Measurements from ENCODE around the gene TRIM5.

Gene TRIM5

DNA sequence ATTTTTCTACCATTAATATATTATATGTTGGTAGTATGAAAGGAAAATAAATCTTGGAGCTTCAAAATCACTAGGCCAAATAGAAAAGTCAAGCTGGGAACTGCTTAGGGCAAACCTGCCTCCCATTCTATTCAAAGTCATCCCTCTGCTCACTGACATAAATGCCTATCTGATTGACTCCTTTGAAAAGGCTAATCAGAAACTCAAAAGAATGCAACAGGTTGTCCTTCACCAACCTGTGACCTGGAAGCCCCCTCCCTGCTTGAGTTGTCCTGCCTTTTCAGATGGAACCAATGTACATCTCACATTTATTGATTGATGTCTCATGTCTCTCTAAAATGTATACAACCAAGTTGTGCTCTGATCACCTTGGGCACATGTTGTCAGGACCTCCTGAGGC, 63.3 kb downstream of the TRIM5 start:
- DNase-seq, result no peak

DNA sequence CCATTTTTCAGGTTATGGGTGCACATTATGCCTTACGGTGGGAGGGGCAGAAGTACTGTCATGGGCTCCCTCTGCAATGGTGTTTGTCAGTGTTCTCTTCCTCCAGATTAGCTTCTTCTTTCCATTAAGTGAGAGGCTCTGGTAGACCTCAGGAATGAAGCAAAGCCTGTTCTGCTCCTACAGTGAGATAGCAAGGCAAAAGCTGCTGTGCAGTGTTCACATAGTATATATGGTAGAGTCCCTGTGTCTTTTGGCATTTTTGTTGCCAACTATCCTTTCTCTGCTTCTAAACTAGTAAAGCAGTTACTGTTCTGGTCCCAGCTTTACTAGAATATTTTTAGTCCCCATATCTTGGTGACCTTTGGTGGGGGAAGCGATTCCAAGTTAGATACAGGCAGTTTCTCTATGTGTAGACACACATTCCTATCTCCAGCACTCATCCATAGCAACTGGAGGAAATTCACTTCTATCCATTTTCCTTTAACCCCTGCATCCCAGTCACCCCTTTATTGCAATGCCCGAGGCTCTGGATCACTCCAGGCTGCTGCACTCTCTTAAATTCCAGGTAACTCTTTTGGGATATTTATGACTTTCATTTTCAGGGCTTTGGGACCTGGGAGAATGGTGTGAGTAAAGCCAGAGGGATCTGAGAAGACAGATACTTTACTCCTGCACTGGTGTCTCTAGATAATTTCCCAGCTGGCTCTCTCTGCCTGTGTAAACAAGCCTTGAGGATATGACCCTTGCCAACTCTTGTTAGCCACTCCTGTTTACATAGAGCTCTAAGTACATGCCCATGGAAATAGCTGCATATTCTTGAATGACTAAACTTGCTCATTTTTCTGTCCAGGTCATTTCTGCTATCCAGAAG, 64.0 kb downstream of the TRIM5 start:
- no peak for DNase-seq

DNA sequence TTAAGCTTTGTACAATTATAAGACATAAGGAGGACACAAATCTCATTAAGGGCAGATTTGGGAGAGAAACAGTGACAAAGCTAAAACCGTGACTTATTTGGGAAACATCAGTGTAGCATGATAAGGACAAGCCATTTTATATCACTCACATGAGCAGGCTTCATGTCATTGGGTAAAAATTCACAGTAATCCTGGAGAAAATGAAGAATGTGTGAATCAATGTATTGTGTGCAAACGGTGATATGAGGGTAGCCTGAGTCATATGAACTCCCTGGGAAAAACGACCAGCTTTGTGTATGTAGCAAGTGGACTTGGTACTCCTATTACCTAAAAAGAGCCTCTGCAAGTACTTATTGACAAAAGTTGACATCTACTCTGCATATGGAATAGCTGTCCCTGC, 66.1 kb downstream of the TRIM5 start:
- no peak for DNase-seq

Measured in NCI-H526 (cell line).